ENCODE data around the gene MFAP2. TPM values are rescaled to one million over a fixed set of nuclear protein-coding genes. Genes with fewer than 3 reads are reported as not detected.

Gene MFAP2
- total RNA-seq, 4 donors from 2014 or later, result 1.1 to 5.6 (median 3.5) TPM; not detected in 1

GRCh38 chr1:17021896-17022295, 41.5 kb upstream of the MFAP2 start:
- intact Hi-C loops (cut with DNase I; ENCODE audit: low total_unique reads), result no loop called here
- H3K27me3 ChIP-seq, result no peaks in the 10 kb centered on the region
- TF ChIP-seq CTCF (IDR thresholded peaks at IDR 0.05) (no peak), EP300 (IDR thresholded peaks at IDR 0.05; ENCODE audit: low read depth) (no peak), POLR2A (IDR thresholded peaks at IDR 0.05) (no peak), POLR2AphosphoS5 (IDR thresholded peaks at IDR 0.05) (no peak)
- no peaks in the 10 kb centered on the region for H3K4me1 ChIP-seq
- H3K36me3 ChIP-seq, result peaks cover 0 to 78% (median 37%) of the 10 kb centered on the region in 4 donors
- no peak for DNase-seq
- H3K9me3 ChIP-seq, result no peaks in the 10 kb centered on the region
- WGBS, 2 donors (ENCODE audit: low coverage in 1 of 2), result 87 to 89% methylated on average over 6 to 10 of the region's 10 CpGs
- in situ Hi-C loops (cut with MboI; ENCODE audit: low pct_ligation_motif_present in 1 of 4, low pct_unique_long_range_greater_than_20kb in 1 of 4, low sequenced_read_pairs in 3 of 4), result no loop called here
- no peak overlapping the region for H3K27ac ChIP-seq
- no peak overlapping the region for H3K4me3 ChIP-seq

GRCh38 chr1:17020502-17020901, 40.1 kb upstream of the MFAP2 start:
- Histone ChIP-seq H3K4me3 (no peak overlapping the region), H3K4me1 (no peaks in the 10 kb centered on the region), H3K9me3 (no peaks in the 10 kb centered on the region), H3K27ac (no peak overlapping the region), H3K27me3 (no peaks in the 10 kb centered on the region), H3K36me3 (peaks cover 0 to 68% (median 30%) of the 10 kb centered on the region in 4 donors)
- WGBS, 2 donors (ENCODE audit: low coverage in 1 of 2), result 83 to 100% methylated on average over 1 to 2 of the region's 2 CpGs
- DNase-seq, result no peak
- intact Hi-C loops (cut with DNase I; ENCODE audit: low total_unique reads), result no loop called here
- in situ Hi-C loops (cut with MboI; ENCODE audit: low pct_ligation_motif_present in 1 of 4, low pct_unique_long_range_greater_than_20kb in 1 of 4, low sequenced_read_pairs in 3 of 4), result no loop called here
- TF ChIP-seq CTCF (IDR thresholded peaks at IDR 0.05) (no peak), EP300 (IDR thresholded peaks at IDR 0.05; ENCODE audit: low read depth) (no peak), POLR2AphosphoS5 (IDR thresholded peaks at IDR 0.05) (no peak), POLR2A (IDR thresholded peaks at IDR 0.05) (no peak)

- DNase-seq, result no peak
- H3K36me3 ChIP-seq, result peaks cover 0 to 51% (median 23%) of the 10 kb centered on the region in 4 donors
- H3K9me3 ChIP-seq, result no peaks in the 10 kb centered on the region
- in situ Hi-C loops (cut with MboI; ENCODE audit: low pct_ligation_motif_present in 1 of 4, low pct_unique_long_range_greater_than_20kb in 1 of 4, low sequenced_read_pairs in 3 of 4), result no loop called here
- no peak overlapping the region for H3K27ac ChIP-seq
- no peak overlapping the region for H3K4me3 ChIP-seq
- no peak for TF ChIP-seq POLR2AphosphoS5 (IDR thresholded peaks at IDR 0.05)
- intact Hi-C loops (cut with DNase I; ENCODE audit: low total_unique reads), result no loop called here
- H3K27me3 ChIP-seq, result no peaks in the 10 kb centered on the region
- 20 to 31% methylated on average over 1 of the region's 1 CpG for WGBS, 2 donors (ENCODE audit: low coverage in 1 of 2)
- no peaks in the 10 kb centered on the region for H3K4me1 ChIP-seq
Observed at GRCh38 chr1:17018849-17019248, 38.4 kb upstream of the MFAP2 start.

- in situ Hi-C loops (cut with MboI; ENCODE audit: low pct_ligation_motif_present in 1 of 4, low pct_unique_long_range_greater_than_20kb in 1 of 4, low sequenced_read_pairs in 3 of 4), result no loop called here
- DNase-seq, result no peak
- no peaks in the 10 kb centered on the region for H3K27me3 ChIP-seq
- peaks cover 0 to 39% (median 18%) of the 10 kb centered on the region in 4 donors for H3K36me3 ChIP-seq
- H3K9me3 ChIP-seq, result no peaks in the 10 kb centered on the region
- intact Hi-C loops (cut with DNase I; ENCODE audit: low total_unique reads), result no loop called here
- TF ChIP-seq CTCF (IDR thresholded peaks at IDR 0.05) (no peak), POLR2AphosphoS5 (IDR thresholded peaks at IDR 0.05) (no peak), EP300 (IDR thresholded peaks at IDR 0.05; ENCODE audit: low read depth) (no peak), POLR2A (IDR thresholded peaks at IDR 0.05) (no peak)
- WGBS, 2 donors (ENCODE audit: low coverage in 1 of 2), result 88 to 96% methylated on average over 2 to 7 of the region's 7 CpGs
- peaks cover 0 to under 1% (median 0%) of the 10 kb centered on the region in 4 donors for H3K4me1 ChIP-seq
- H3K4me3 ChIP-seq, result no peak overlapping the region
- no peak overlapping the region for H3K27ac ChIP-seq
Observed at GRCh38 chr1:17017435-17017834, 37.0 kb upstream of the MFAP2 start.

GRCh38 chr1:17016317-17016661, 35.9 kb upstream of the MFAP2 start:
- Histone ChIP-seq H3K27me3 (no peaks in the 10 kb centered on the region), H3K4me3 (no peak overlapping the region), H3K36me3 (peaks cover 0 to 27% (median 12%) of the 10 kb centered on the region in 4 donors), H3K4me1 (peaks cover 0 to 7% (median 4%) of the 10 kb centered on the region in 4 donors), H3K27ac (no peak overlapping the region), H3K9me3 (no peaks in the 10 kb centered on the region)
- intact Hi-C loops (cut with DNase I; ENCODE audit: low total_unique reads) (no loop called here), in situ Hi-C loops (cut with MboI; ENCODE audit: low pct_ligation_motif_present in 1 of 4, low pct_unique_long_range_greater_than_20kb in 1 of 4, low sequenced_read_pairs in 3 of 4) (no loop called here)
- WGBS, 2 donors (ENCODE audit: low coverage in 1 of 2), result 72 to 80% methylated on average over 1 to 5 of the region's 5 CpGs
- TF ChIP-seq CTCF (IDR thresholded peaks at IDR 0.05) (no peak), POLR2AphosphoS5 (IDR thresholded peaks at IDR 0.05) (no peak), EP300 (IDR thresholded peaks at IDR 0.05; ENCODE audit: low read depth) (no peak), POLR2A (IDR thresholded peaks at IDR 0.05) (no peak)
- DNase-seq, result no peak
